Fibroblast of pulmonary artery (primary cell): ENCODE data around the gene TACR2.

ENCODE experiments used
- DNase-seq: peaks from one replicate; pipeline ENCODE4 v3.0.0-alpha.2; 2010; ENCODE audit warnings: low read depth
- H3K4me3 ChIP-seq: replicated peaks from 2 replicates; pipeline ENCODE4 v1.5.1; 2011; ENCODE audit warnings: low read depth, mild to moderate bottlenecking, control low read depth, low read length, moderate library complexity
- TF ChIP-seq, protein P1 (sequence below): IDR thresholded peaks from 2 replicates; pipeline ENCODE4 v1.5.1; 2011; ENCODE audit warnings: mild to moderate bottlenecking, control low read depth, low read length, inconsistent platforms; ENCODE audit errors: missing control alignments

Gene TACR2

DNA sequence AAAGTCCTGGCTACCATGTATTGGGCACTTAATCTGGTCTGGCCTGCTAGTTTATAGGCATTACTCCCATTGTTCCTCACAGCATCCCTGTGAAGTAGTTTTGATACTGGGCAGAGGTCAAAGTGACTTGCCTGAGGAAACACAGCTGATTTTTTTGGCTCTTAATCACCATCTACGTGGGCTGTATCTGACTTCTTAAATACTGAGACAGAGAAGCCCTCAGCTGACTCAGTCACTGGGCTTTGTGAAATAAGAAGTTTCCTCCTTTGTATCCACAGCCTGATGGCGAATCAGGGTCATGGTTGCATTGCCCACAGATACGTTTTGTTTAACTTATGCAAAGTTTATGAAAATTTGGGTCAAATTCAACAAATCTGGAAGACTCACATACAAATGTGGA is 13.2 kb downstream of the TACR2 start:
- DNase-seq = peak; percentile 95
- TF ChIP-seq, protein P1, sequence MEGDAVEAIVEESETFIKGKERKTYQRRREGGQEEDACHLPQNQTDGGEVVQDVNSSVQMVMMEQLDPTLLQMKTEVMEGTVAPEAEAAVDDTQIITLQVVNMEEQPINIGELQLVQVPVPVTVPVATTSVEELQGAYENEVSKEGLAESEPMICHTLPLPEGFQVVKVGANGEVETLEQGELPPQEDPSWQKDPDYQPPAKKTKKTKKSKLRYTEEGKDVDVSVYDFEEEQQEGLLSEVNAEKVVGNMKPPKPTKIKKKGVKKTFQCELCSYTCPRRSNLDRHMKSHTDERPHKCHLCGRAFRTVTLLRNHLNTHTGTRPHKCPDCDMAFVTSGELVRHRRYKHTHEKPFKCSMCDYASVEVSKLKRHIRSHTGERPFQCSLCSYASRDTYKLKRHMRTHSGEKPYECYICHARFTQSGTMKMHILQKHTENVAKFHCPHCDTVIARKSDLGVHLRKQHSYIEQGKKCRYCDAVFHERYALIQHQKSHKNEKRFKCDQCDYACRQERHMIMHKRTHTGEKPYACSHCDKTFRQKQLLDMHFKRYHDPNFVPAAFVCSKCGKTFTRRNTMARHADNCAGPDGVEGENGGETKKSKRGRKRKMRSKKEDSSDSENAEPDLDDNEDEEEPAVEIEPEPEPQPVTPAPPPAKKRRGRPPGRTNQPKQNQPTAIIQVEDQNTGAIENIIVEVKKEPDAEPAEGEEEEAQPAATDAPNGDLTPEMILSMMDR = no peak
- no peak overlapping the region for H3K4me3 ChIP-seq

DNA sequence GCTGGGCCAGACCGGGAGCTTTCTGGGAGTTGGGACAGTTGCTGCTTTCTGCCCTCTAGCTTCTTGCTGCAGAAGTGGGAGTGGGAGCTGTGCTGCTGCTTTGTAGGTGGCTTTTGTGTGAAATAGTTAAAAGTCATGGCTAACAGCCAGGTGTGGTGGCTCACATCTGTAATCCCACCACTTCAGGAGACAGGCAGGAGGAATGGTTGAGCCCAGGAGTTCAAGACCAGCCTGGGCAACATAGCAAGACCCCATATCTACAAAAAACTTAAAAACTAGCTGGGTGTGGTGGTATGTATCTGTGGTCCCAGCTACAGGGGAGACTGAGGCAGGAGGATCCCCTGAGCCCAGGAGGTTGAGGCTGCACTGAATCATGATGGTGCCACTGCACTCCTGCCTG is 13.7 kb downstream of the TACR2 start:
- TF ChIP-seq, protein P1 = no peak
- no peak for DNase-seq
- no peak overlapping the region for H3K4me3 ChIP-seq

DNA sequence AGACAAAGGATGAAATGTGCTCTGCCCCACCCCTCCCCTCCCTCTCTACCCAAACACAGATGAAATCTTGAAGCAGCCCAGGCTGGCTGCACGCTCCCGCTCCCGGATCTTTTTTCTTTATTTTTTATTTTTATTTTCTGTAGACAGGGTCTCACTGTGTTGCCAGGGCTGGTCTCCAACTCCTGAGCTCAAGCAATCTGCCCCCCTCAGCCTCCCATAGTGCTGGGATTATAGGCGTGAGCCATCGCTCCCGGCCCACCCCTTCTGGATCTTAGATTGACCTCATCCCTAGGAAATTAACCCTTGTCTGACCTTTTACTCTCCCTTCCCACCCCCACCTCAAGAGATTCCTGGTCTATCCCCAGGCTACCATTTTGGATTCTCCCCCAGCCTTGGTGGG is 14.3 kb downstream of the TACR2 start:
- TF ChIP-seq, protein P1 = no peak
- no peak overlapping the region for H3K4me3 ChIP-seq
- DNase-seq = no peak

DNA sequence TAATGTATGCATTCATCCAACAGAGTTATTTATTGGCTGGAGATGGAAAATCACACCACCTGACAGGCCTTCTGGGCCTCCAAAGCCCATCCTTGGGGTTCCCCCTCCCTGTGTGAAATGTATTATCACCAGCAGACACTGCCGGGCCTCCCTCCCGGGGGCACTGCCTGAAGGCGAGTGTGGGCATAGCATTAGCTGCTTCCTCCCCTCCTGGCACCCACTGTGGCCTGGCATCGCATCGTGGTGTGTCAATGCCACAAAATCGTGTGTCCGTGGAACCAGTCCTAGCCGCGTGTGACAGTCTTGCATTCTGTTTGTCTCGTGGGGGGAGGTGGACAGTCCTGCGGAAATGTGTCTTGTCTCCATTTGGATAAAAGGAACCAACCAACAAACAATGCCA is 15.3 kb downstream of the TACR2 start:
- DNase-seq = no peak
- H3K4me3 ChIP-seq = no peak overlapping the region
- TF ChIP-seq, protein P1 = no peak

DNA sequence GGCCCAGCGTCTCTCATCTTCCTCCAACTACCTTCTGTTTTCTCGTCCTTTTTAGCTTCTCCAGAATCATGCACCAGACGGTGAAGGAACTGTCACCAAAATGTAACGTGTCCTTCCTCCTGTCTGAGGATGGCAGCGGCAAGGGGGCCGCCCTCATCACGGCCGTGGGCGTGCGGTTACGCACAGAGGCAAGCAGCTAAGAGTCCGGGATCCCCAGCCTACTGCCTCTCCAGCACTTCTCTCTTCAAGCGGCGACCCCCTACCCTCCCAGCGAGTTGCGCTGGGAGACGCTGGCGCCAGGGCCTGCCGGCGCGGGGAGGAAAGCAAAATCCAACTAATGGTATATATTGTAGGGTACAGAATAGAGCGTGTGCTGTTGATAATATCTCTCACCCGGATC is 15.8 kb downstream of the TACR2 start:
- DNase-seq = no peak
- TF ChIP-seq, protein P1 = no peak
- H3K4me3 ChIP-seq = no peak overlapping the region

DNA sequence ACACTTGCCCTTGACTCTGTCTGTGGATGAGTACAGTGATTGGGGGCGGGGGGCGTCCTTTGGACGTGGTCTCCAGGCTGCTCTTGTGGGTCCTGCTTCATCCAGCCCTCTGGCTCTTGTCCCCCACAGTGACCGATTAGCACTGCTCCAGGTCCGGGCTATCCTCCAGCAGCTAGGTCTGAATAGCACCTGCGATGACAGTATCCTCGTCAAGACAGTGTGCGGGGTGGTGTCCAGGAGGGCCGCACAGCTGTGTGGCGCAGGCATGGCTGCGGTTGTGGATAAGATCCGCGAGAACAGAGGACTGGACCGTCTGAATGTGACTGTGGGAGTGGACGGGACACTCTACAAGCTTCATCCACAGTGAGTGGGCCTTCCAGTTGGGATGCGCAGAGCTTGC is 18.3 kb downstream of the TACR2 start:
- no peak overlapping the region for H3K4me3 ChIP-seq
- TF ChIP-seq, protein P1 = no peak
- no peak for DNase-seq

DNA sequence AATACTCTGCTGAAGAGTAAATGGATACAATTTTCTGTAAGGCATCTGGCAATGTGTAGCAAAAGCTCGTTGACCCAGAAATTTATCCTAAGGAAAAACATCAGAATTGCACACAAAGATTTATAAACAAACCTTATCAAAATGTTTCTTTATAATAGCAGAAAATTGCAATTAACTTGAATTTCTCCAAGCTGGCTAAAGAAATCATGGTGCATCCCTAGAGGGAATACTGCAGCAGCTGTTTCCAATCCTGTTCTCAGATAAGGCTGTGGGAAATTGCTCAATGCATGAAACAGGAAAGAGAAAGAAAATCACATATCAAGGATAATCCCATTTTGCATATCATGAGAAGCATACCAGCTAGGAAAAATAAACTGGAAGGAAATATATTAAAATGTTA is 18.7 kb downstream of the TACR2 start:
- H3K4me3 ChIP-seq = no peak overlapping the region

More for the DNA sequence above, 18.7 kb downstream of the TACR2 start:
- TF ChIP-seq, protein P1 = no peak
- peak; percentile 83 for DNase-seq
